Cardiac fibroblast (primary cell): ENCODE data around the gene NUDCD3.

ENCODE experiments used
- DNase-seq, 2 donors: peaks; one replicate each; pipeline versions ENCODE4 v3.0.0 to v3.0.0-alpha.2; 2010; ENCODE audit warnings: low read depth in 2 of 2
- H3K4me3 ChIP-seq, 2 donors: replicated peaks in 1 of 2; 1 replicate in 1 of 2; 2 replicates in 1 of 2; pipeline ENCODE4 v1.5.1; 2011; ENCODE audit warnings: low read depth in 2 of 2, low read length in 2 of 2, mild to moderate bottlenecking in 2 of 2, moderate library complexity in 1 of 2
- CTCF ChIP-seq: IDR thresholded peaks from one replicate; pipeline ENCODE4 v1.5.1; 2011; ENCODE audit warnings: low read depth, mild to moderate bottlenecking, low read length, inconsistent platforms

Gene NUDCD3

DNA sequence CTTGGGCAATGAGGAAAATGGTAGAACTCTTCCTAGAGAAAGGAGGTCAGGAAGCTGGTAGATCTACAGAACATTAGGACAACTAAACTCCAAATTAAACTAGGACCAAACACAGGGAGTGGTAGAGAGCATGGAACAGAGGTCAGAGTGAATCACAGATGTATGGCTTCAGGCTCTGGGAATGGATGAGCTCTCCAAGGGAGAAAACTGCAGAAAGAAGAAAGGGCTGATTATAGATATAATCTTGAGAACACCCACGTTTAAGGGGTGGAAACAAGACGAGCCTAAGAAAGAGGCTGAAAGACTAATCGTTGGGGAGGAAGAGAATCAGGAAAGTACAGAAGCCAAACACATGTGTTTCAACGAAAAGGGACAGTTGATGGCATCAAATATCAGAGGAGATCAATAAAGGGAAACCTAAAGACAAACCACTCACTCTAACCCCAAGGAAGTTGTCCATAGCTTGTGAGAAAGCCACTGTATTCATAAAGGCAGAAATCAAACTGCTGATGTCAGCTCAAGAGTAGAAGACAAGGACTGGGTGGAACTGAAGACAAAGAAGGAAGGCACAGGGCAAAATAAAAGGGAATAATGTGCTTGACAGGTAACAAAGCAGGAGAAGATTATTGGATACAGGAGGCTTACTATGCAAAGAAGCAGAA lies 41.4 kb downstream of the NUDCD3 start:
- H3K4me3 ChIP-seq = no peak overlapping the region
- no peak for TF ChIP-seq CTCF
- DNase-seq = no peak

DNA sequence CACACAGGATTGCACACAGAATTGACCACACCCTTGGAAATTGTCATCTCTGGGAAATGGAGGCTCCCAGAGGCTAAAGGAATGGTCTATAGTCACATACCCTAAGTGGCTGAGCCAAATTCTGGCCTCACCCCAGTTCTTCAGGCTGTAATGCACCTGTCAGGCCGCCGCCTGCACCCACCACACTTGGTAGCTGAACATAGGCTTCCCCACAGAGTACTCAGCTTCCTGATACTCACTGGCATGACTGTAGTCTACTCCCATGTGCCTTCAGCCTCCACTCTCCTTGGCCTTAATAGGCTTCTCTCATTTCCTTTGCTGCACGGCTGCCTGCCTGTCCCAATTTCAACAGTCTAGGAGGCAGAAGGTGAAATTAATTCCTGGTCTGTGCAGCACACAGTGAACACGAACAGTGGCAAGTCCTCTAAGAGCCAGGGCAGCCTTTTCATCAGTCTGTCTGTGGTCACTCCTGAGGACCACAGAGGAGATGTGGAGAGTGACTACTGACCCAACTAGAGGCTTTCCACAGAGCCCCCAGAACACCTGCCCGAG lies 42.5 kb downstream of the NUDCD3 start:
- H3K4me3 ChIP-seq = no peak overlapping the region
- TF ChIP-seq CTCF = no peak
- DNase-seq = no peak

DNA sequence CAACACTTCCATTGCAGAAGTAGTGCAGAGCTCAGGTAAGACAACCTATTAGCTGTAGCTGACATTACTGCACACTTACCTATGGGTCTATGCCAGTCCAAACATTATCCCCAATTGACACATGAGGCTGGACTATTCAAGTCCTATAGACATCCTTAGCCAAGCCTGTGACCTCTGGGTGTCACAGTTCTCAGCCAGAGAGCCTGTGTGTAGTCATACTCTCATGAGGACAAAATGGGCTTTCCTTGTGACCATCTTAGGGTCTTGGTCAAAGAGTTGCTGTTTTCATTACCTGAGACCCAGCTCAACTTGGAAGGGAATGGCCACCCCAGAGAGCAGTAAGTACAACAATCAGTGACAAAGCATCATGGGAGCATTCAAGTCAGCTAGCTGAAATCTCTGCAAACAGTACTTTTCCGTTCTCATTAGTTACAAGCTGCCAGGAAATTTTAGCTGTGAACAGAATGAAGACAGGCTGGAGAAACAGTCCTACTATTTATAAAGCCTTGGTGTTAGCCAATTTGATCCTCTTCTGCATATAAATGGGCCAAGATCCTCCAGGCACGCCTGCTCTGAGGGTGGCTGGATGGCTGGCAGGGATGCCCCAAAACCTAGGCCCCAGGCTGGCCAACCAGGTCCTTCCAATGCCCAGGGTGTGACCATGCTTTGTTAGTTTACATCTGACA lies 44.3 kb downstream of the NUDCD3 start:
- TF ChIP-seq CTCF = no peak
- no peak overlapping the region for H3K4me3 ChIP-seq
- no peak for DNase-seq

DNA sequence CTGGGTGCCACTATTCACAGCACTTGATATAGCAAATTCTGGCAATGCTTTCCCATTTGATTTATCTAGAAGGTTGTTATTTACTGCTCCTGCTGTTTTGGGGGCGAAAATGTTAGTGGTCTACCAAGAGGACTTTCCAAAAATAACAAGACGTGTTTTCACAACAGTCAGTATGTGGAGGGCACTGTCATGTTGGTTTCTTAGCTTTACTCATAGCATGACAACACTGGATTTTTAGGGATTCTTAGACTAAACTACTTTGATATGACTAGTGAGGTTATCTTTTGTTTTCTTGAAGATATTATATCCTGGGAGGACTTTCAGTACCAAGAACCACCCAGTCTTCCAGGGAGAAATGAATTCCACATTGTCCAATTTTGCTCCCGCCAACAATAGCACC lies 49.4 kb downstream of the NUDCD3 start:
- DNase-seq = no peak
- no peak for TF ChIP-seq CTCF
- H3K4me3 ChIP-seq = no peak overlapping the region

GRCh38 chr7:44440577-44441078 lies 49.8 kb downstream of the NUDCD3 start:
- TF ChIP-seq CTCF = no peak
- no peak for DNase-seq
- no peak overlapping the region for H3K4me3 ChIP-seq

GRCh38 chr7:44439926-44440325 lies 50.5 kb downstream of the NUDCD3 start:
- DNase-seq = no peak
- no peak for TF ChIP-seq CTCF
- H3K4me3 ChIP-seq = no peak overlapping the region
